AG04449 (cell line): ENCODE results near the gene TGFA.

Source experiments
- CTCF ChIA-PET: fragments of 350-600 bp; formaldehyde crosslinking; extraction: SDS; loops from one replicate; lab custom pipeline; 2021; ENCODE audit warnings: antibody characterized with exemption; lab: Yijun Ruan, JAX
- POLR2A ChIA-PET: fragments of 400-600, 350-600 bp; formaldehyde crosslinking; extraction: SDS; loops from one replicate; lab custom pipeline; 2020; ENCODE audit warnings: antibody characterized with exemption, inconsistent platforms; lab: Yijun Ruan, JAX
- DNase-seq: peaks from one replicate; pipeline ENCODE4 v3.0.0-alpha.2; 2010; ENCODE audit warnings: low read depth, low spot score
- H3K4me3 ChIP-seq: 2 replicates; pipeline ENCODE4 v1.5.1; 2011; ENCODE audit warnings: low read depth, mild to moderate bottlenecking, control low read depth, low read length
- CTCF ChIP-seq: IDR thresholded peaks from one replicate; pipeline ENCODE4 v1.5.1; 2011; ENCODE audit warnings: mild to moderate bottlenecking, moderate library complexity, low read length, control low read depth, inconsistent platforms; ENCODE audit not compliant: insufficient read depth; ENCODE audit errors: missing control alignments

The TGFA gene

GRCh38 chr2:70417011-70417410 is 136.6 kb downstream of the TGFA start:
- DNase-seq = no peak
- no peak for TF ChIP-seq CTCF
- ChIA-PET POLR2A (no interaction called here), CTCF (interaction anchor here (1.4 kb wide), 1 partner anchor 201 kb away, joined by 3 read pairs; no protein-coding TSS in a partner anchor)
- H3K4me3 ChIP-seq = no peak overlapping the region

- TF ChIP-seq CTCF = no peak
- CTCF ChIA-PET = no interaction called here
- no peak overlapping the region for H3K4me3 ChIP-seq
- POLR2A ChIA-PET = no interaction called here
- no peak for DNase-seq
These were observed 141.1 kb downstream of the TGFA start for GRCh38 chr2:70412294-70413070.

GRCh38 chr2:70411483-70412125 is 142.0 kb downstream of the TGFA start:
- TF ChIP-seq CTCF = no peak
- H3K4me3 ChIP-seq = no peak overlapping the region
- CTCF ChIA-PET = no interaction called here
- POLR2A ChIA-PET = no interaction called here
- no peak for DNase-seq

- DNase-seq = no peak
- ChIA-PET POLR2A (no interaction called here), CTCF (no interaction called here)
- TF ChIP-seq CTCF = no peak
- H3K4me3 ChIP-seq = no peak overlapping the region
These were observed 150.2 kb downstream of the TGFA start for GRCh38 chr2:70403267-70404053.

GRCh38 chr2:70400539-70400938 is 153.1 kb downstream of the TGFA start:
- CTCF ChIA-PET = no interaction called here
- no peak for TF ChIP-seq CTCF
- POLR2A ChIA-PET = no interaction called here
- no peak overlapping the region for H3K4me3 ChIP-seq
- DNase-seq = no peak

- H3K4me3 ChIP-seq = no peak overlapping the region
- ChIA-PET POLR2A (no interaction called here), CTCF (no interaction called here)
- DNase-seq = no peak
- TF ChIP-seq CTCF = no peak
These were observed 154.6 kb downstream of the TGFA start for GRCh38 chr2:70399046-70399445.
